GM12878 (cell line): ENCODE data around the gene AMBRA1. TPM values are rescaled to one million over a fixed set of nuclear protein-coding genes. Genes with fewer than 3 reads are reported as not detected.

Source experiments
- ATAC-seq: fragments of 200-7000 bp; cut with Tn5 transposase; 3 replicates; pipeline ENCODE4 v1.9.1; 2020; ENCODE audit warnings: mild to moderate bottlenecking, moderate library complexity
- BruUV-seq: library from RNA; stranded (reverse); fragments of 400-500 nt; replicated peaks from 2 replicates; lab custom pipeline; 2021; lab: Mats Ljungman, UMichigan
- CTCF ChIA-PET: fragments of 300-600 bp; sonication (Branson Sonifier 250); formaldehyde crosslinking; extraction: SDS; loops from one replicate; lab custom pipeline; 2021; ENCODE audit warnings: inconsistent platforms; lab: Yijun Ruan, JAX
- POLR2A ChIA-PET: fragments of 350-600 bp; formaldehyde crosslinking; extraction: SDS; loops from one replicate; lab custom pipeline; 2021; ENCODE audit warnings: inconsistent platforms; lab: Charles Lee
- RAD21 ChIA-PET: fragments of 300-600 bp; sonication (Branson Sonifier 250); formaldehyde crosslinking; loops from one replicate; lab custom pipeline; 2023; ENCODE audit warnings: antibody characterized with exemption; ENCODE audit not compliant: unreplicated experiment; lab: Charles Lee
- SMC1A ChIA-PET: fragments of 300-600 bp; sonication (Branson Sonifier 250); formaldehyde crosslinking; loops from one replicate; lab custom pipeline; 2023; ENCODE audit not compliant: unreplicated experiment, uncharacterized antibody; lab: Charles Lee
- DNase-seq: peaks from one replicate; pipeline ENCODE4 v3.0.0-alpha.2; 2011; ENCODE audit warnings: low read depth, low spot score
- FAIRE-seq: peaks from 3 replicates; lab custom pipeline; 2011; peaks lifted over from hg19 to GRCh38; lab: Jason Lieb, UNC
- H2AFZ ChIP-seq: 2 replicates; pipeline ENCODE4 v1.6.0; 2011; ENCODE audit warnings: low read depth, low read length, control low read depth; ENCODE audit not compliant: control insufficient read depth
- H3K27ac ChIP-seq: 2 replicates; pipeline ENCODE4 v1.5.1; 2011; ENCODE audit warnings: control low read depth; ENCODE audit not compliant: control insufficient read depth, insufficient read depth
- H3K27me3 ChIP-seq, 2 experiments: replicated peaks in 1 of 2; 2 replicates each; pipeline versions ENCODE4 v1.6.0 to v1.6.1; 2011; ENCODE audit warnings: low read length in 1 of 2; ENCODE audit not compliant: control insufficient read depth in 2 of 2, insufficient read depth in 2 of 2
- H3K36me3 ChIP-seq, 2 experiments: 2 replicates each; pipeline ENCODE4 v1.5.1; 2011; ENCODE audit warnings: low read length in 1 of 2; ENCODE audit not compliant: control insufficient read depth in 2 of 2, insufficient read depth in 2 of 2
- H3K4me1 ChIP-seq: 2 replicates; pipeline ENCODE4 v1.6.1; 2011; ENCODE audit warnings: mild to moderate bottlenecking, low read length, moderate library complexity, mixed read lengths; ENCODE audit not compliant: control insufficient read depth, insufficient read depth
- H3K4me2 ChIP-seq: 2 replicates; pipeline ENCODE4 v1.6.0; 2011; ENCODE audit warnings: control low read depth; ENCODE audit not compliant: control insufficient read depth, insufficient read depth
- H3K4me3 ChIP-seq: fragments of 200-600 bp; sonication (generic); 2 replicates; pipeline ENCODE4 v1.5.1; 2016
- H3K79me2 ChIP-seq: 2 replicates; pipeline ENCODE4 v1.6.0; 2011; ENCODE audit warnings: low read length; ENCODE audit not compliant: control insufficient read depth, insufficient read depth
- H3K9ac ChIP-seq: 2 replicates; pipeline ENCODE4 v1.8.0; 2011; ENCODE audit warnings: low read length, control low read depth, mixed read lengths; ENCODE audit not compliant: control insufficient read depth, insufficient read depth
- H3K9me3 ChIP-seq: replicated peaks from 3 replicates; pipeline ENCODE4 v1.5.1; 2011; ENCODE audit warnings: mild to moderate bottlenecking, low read length; ENCODE audit not compliant: control insufficient read depth, insufficient read depth
- H4K20me1 ChIP-seq: 2 replicates; pipeline ENCODE4 v1.6.0; 2011; ENCODE audit not compliant: control insufficient read depth, insufficient read depth
- ESRRA ChIP-seq: IDR thresholded peaks from 2 replicates; pipeline ENCODE4 v1.6.1; 2012; ENCODE audit warnings: mild to moderate bottlenecking, low read length, improper control_type of control experiment
- ETV6 ChIP-seq, 2 experiments: fragments of 450-650 bp in 1 of 2; IDR thresholded peaks in 1 of 2; conservative IDR thresholded peaks in 1 of 2; 2 replicates each; pipeline ENCODE4 v1.6.1; 2014; ENCODE audit warnings: antibody characterized with exemption in 1 of 2, borderline replicate concordance in 1 of 2, low read depth in 1 of 2, mild to moderate bottlenecking in 1 of 2, moderate library complexity in 1 of 2
- NFYB ChIP-seq: IDR thresholded peaks from 2 replicates; pipeline ENCODE4 v1.6.1; 2011; ENCODE audit warnings: low read depth, mild to moderate bottlenecking, low read length, improper control_type of control experiment, moderate library complexity; ENCODE audit not compliant: insufficient read depth
- SMC3 ChIP-seq: IDR thresholded peaks from 2 replicates; pipeline ENCODE4 v1.6.1; 2011; ENCODE audit warnings: low read length, improper control_type of control experiment, borderline replicate concordance
- TCF7 ChIP-seq: IDR thresholded peaks from 2 replicates; pipeline ENCODE4 v1.6.1; 2014; ENCODE audit warnings: antibody characterized with exemption, borderline replicate concordance
- ZNF207 ChIP-seq: fragments of 450-650 bp; IDR thresholded peaks from 2 replicates; pipeline ENCODE4 v1.6.1; 2014; ENCODE audit warnings: antibody characterized with exemption, mild to moderate bottlenecking, borderline replicate concordance
- WGBS: methylation state at CpG from one replicate; pipeline ENCODE4 v1.1.6; 2016; ENCODE audit warnings: low lambda C conversion rate; ENCODE audit not compliant: insufficient replicate concordance, insufficient coverage; ENCODE audit errors: missing lambda C conversion rate; 5-methylcytosine and 5-hydroxymethylcytosine counted together
- in situ Hi-C: fragments of 300-500 bp; cut with MboI; formaldehyde crosslinking; loops from 9 replicates; pipeline ENCODE4 v1.14.3; 2018; ENCODE audit warnings: mixed read lengths
- intact Hi-C: fragments of 100-400 bp; cut with micrococcal nuclease; formaldehyde crosslinking; loops from one replicate; pipeline ENCODE4 v1.14.2; 2022; ENCODE audit not compliant: unreplicated experiment
- polyA plus RNA-seq, 11 experiments: library from polyadenylated mRNA; depleted of rRNA in 4 of 11; unstranded in 6 of 11; stranded (reverse) in 5 of 11; fragments of >200 nt; fragmentation: Nextera tagmentation in 4 of 11; fragmentation: Illumina TruSeq in 1 of 11; extraction: Ambion mirVana in 4 of 11; extraction: Trizol in 1 of 11; gene quantifications; 1 replicate in 1 of 11; 2 replicates in 10 of 11; pipeline versions ENCODE4 v1.2.1 to v1.2.3, GENCODE V29; 2011 to 2016; ENCODE audit warnings: inconsistent platforms in 2 of 11, missing spikeins in 2 of 11, low read depth in 1 of 11
- total RNA-seq, 4 experiments: library from RNA; depleted of rRNA in 3 of 4; stranded (reverse); fragments of >200 nt in 3 of 4; fragmentation: Illumina TruSeq in 1 of 4; extraction: Trizol in 1 of 4; gene quantifications; 2 replicates each; pipeline versions ENCODE4 v1.2.1 to v1.2.3, GENCODE V29; 2013 to 2021
- TF ChIP-seq, protein P1 (sequence below): fragments of 450-650 bp; IDR thresholded peaks from 2 replicates; pipeline ENCODE4 v1.6.1; 2016; ENCODE audit warnings: mild to moderate bottlenecking, moderate library complexity, borderline replicate concordance
- TF ChIP-seq, protein P2 (sequence below): fragments of 450-650 bp; IDR thresholded peaks from 2 replicates; pipeline ENCODE4 v1.6.1; 2017; ENCODE audit warnings: mild to moderate bottlenecking, moderate library complexity
- TF ChIP-seq, protein P3 (sequence below): fragments of 450-650 bp; IDR thresholded peaks from 2 replicates; pipeline ENCODE4 v1.6.1; 2018; ENCODE audit warnings: mild to moderate bottlenecking, low read depth, moderate library complexity; ENCODE audit not compliant: partially characterized antibody

AMBRA1 gene
- total and polyA plus RNA-seq, 10 of the 15 experiments (the other 5 are each of a cell fraction or from before 2014, with no cell fraction given) = 0.57 to 34.3 (median 13.7) TPM

DNA sequence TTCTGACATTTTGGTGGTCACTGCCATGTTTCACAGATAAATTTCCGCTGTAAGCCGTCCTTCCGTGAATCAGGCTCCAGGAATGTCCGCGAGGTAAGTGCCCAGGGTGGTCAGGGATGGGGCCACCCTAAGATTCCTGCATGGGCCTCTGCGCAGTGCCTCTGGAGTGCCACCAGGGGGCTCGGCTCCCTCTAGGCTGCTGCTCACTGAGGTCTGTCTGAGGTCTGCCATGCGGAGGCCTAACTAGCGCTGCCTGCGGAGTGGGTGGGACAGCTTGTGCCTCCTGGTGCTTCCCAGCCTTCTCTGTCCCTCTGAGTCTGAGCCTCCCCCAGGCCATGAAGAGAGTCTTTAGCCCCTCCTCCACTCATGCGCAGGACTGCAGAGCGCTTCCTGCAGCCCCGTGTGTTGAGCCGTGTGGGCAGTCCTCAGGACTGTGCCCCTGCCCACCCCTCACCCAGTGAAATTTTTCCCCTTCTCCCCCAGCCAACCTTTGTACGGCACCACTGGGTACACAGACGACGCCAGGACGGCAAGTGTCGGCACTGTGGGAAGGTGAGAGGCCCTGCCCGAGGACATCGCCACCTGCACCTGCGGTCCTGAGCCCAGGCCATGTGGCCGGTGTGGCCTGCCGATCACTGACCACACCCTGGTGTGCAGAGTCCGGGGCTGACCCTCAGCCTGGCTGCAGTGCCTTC is 224.2 kb downstream of the AMBRA1 start:
- Histone ChIP-seq H3K9ac (no peak overlapping the region), H3K27ac (no peak overlapping the region), H3K9me3 (no peaks in the 10 kb centered on the region), H4K20me1 (no peaks in the 10 kb centered on the region), H3K79me2 (no peaks in the 10 kb centered on the region; the same call in 1 of the 2 replicates), H2AFZ (no peak overlapping the region), H3K27me3 (no peaks in the 10 kb centered on the region), H3K4me2 (no peak overlapping the region), H3K4me1 (no peaks in the 10 kb centered on the region), H3K36me3 (peaks cover 9 to 28% of the 10 kb centered on the region in 2 experiments; a peak in 3 of 4 replicates), H3K4me3 (no peak overlapping the region)
- intact Hi-C loops (loop anchor here (5.0 kb wide), 1 partner anchor 132 kb away; no protein-coding TSS in a partner anchor), in situ Hi-C loops (no loop called here)
- RAD21 ChIA-PET = interaction anchor here (1.0 to 2.3 kb wide), 4 partner anchors 14 to 152 kb away, joined by 3 to 11 read pairs (median 6); no protein-coding TSS in a partner anchor
- WGBS = 60% methylated on average over 25 of the region's 25 CpGs
- BruUV-seq = no TSS peak
- CTCF ChIA-PET = interaction anchor here (1.0 to 15.2 kb wide), 5 partner anchors 14 to 58 kb away, joined by 3 to 423 read pairs (median 4); partner anchors contain the start of gene DGKZ
- POLR2A ChIA-PET = no interaction called here
- FAIRE-seq = peak; percentile 69
- ATAC-seq = peak; percentile 88
- DNase-seq = no peak
- SMC1A ChIA-PET = interaction anchor here (0.8 to 5.5 kb wide), 2 partner anchors 18 to 121 kb away, joined by 3 to 32 read pairs; no protein-coding TSS in a partner anchor
- TF ChIP-seq, protein P1, sequence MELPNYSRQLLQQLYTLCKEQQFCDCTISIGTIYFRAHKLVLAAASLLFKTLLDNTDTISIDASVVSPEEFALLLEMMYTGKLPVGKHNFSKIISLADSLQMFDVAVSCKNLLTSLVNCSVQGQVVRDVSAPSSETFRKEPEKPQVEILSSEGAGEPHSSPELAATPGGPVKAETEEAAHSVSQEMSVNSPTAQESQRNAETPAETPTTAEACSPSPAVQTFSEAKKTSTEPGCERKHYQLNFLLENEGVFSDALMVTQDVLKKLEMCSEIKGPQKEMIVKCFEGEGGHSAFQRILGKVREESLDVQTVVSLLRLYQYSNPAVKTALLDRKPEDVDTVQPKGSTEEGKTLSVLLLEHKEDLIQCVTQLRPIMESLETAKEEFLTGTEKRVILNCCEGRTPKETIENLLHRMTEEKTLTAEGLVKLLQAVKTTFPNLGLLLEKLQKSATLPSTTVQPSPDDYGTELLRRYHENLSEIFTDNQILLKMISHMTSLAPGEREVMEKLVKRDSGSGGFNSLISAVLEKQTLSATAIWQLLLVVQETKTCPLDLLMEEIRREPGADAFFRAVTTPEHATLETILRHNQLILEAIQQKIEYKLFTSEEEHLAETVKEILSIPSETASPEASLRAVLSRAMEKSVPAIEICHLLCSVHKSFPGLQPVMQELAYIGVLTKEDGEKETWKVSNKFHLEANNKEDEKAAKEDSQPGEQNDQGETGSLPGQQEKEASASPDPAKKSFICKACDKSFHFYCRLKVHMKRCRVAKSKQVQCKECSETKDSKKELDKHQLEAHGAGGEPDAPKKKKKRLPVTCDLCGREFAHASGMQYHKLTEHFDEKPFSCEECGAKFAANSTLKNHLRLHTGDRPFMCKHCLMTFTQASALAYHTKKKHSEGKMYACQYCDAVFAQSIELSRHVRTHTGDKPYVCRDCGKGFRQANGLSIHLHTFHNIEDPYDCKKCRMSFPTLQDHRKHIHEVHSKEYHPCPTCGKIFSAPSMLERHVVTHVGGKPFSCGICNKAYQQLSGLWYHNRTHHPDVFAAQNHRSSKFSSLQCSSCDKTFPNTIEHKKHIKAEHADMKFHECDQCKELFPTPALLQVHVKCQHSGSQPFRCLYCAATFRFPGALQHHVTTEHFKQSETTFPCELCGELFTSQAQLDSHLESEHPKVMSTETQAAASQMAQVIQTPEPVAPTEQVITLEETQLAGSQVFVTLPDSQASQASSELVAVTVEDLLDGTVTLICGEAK = no peak
- TF ChIP-seq SMC3 (peak; percentile 51; the same call in 1 of the 2 replicates), ESRRA (no peak), NFYB (no peak), ZNF207 (no peak), ETV6 (conservative IDR thresholded peaks at IDR 0.05 in 1 of 2, IDR thresholded peaks at IDR 0.05 in 1 of 2; ENCODE audit: borderline replicate concordance in 1 of 2, low read depth in 1 of 2) (no peak), TCF7 (no peak)
- TF ChIP-seq, protein P2, sequence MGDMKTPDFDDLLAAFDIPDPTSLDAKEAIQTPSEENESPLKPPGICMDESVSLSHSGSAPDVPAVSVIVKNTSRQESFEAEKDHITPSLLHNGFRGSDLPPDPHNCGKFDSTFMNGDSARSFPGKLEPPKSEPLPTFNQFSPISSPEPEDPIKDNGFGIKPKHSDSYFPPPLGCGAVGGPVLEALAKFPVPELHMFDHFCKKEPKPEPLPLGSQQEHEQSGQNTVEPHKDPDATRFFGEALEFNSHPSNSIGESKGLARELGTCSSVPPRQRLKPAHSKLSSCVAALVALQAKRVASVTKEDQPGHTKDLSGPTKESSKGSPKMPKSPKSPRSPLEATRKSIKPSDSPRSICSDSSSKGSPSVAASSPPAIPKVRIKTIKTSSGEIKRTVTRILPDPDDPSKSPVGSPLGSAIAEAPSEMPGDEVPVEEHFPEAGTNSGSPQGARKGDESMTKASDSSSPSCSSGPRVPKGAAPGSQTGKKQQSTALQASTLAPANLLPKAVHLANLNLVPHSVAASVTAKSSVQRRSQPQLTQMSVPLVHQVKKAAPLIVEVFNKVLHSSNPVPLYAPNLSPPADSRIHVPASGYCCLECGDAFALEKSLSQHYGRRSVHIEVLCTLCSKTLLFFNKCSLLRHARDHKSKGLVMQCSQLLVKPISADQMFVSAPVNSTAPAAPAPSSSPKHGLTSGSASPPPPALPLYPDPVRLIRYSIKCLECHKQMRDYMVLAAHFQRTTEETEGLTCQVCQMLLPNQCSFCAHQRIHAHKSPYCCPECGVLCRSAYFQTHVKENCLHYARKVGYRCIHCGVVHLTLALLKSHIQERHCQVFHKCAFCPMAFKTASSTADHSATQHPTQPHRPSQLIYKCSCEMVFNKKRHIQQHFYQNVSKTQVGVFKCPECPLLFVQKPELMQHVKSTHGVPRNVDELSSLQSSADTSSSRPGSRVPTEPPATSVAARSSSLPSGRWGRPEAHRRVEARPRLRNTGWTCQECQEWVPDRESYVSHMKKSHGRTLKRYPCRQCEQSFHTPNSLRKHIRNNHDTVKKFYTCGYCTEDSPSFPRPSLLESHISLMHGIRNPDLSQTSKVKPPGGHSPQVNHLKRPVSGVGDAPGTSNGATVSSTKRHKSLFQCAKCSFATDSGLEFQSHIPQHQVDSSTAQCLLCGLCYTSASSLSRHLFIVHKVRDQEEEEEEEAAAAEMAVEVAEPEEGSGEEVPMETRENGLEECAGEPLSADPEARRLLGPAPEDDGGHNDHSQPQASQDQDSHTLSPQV = no peak
- TF ChIP-seq, protein P3, sequence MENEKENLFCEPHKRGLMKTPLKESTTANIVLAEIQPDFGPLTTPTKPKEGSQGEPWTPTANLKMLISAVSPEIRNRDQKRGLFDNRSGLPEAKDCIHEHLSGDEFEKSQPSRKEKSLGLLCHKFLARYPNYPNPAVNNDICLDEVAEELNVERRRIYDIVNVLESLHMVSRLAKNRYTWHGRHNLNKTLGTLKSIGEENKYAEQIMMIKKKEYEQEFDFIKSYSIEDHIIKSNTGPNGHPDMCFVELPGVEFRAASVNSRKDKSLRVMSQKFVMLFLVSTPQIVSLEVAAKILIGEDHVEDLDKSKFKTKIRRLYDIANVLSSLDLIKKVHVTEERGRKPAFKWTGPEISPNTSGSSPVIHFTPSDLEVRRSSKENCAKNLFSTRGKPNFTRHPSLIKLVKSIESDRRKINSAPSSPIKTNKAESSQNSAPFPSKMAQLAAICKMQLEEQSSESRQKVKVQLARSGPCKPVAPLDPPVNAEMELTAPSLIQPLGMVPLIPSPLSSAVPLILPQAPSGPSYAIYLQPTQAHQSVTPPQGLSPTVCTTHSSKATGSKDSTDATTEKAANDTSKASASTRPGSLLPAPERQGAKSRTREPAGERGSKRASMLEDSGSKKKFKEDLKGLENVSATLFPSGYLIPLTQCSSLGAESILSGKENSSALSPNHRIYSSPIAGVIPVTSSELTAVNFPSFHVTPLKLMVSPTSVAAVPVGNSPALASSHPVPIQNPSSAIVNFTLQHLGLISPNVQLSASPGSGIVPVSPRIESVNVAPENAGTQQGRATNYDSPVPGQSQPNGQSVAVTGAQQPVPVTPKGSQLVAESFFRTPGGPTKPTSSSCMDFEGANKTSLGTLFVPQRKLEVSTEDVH = no peak
